NT2/D1 (cell line): ENCODE results near the gene EXOC2.

ENCODE experiments used
- SUZ12 ChIP-seq: IDR thresholded peaks from 2 replicates; pipeline ENCODE4 v1.6.1; 2011; ENCODE audit not compliant: insufficient read length, insufficient read depth; ENCODE audit errors: extremely low read depth
- YY1 ChIP-seq: IDR thresholded peaks from 2 replicates; pipeline ENCODE4 v1.6.1; 2011; ENCODE audit not compliant: insufficient read length, insufficient read depth
- ZNF274 ChIP-seq: IDR thresholded peaks from 2 replicates; pipeline ENCODE4 v1.6.1; 2011; ENCODE audit warnings: mild to moderate bottlenecking, low read depth, low read length

GRCh38 chr6:437037-437392, 255.9 kb downstream of the EXOC2 start:
- no peak for TF ChIP-seq ZNF274
- no peak for TF ChIP-seq YY1
- TF ChIP-seq SUZ12, result no peak
